GM21390 (cell line): Measurements from ENCODE around the gene DSCAML1.

Source experiments
- ATAC-seq: cut with Tn5 transposase; IDR thresholded peaks from one replicate; pipeline ENCODE4 v1.9.1; 2021; ENCODE audit not compliant: unreplicated experiment

DSCAML1 gene

GRCh38 chr11:117481036-117481435 is 316.0 kb downstream of the DSCAML1 start:
- ATAC-seq, result no peak

GRCh38 chr11:117480221-117480620 is 316.8 kb downstream of the DSCAML1 start:
- ATAC-seq, result no peak

- ATAC-seq, result no peak
Measured at GRCh38 chr11:117479372-117479771, 317.6 kb downstream of the DSCAML1 start.

GRCh38 chr11:117478926-117479325 is 318.1 kb downstream of the DSCAML1 start:
- ATAC-seq, result no peak

DNA sequence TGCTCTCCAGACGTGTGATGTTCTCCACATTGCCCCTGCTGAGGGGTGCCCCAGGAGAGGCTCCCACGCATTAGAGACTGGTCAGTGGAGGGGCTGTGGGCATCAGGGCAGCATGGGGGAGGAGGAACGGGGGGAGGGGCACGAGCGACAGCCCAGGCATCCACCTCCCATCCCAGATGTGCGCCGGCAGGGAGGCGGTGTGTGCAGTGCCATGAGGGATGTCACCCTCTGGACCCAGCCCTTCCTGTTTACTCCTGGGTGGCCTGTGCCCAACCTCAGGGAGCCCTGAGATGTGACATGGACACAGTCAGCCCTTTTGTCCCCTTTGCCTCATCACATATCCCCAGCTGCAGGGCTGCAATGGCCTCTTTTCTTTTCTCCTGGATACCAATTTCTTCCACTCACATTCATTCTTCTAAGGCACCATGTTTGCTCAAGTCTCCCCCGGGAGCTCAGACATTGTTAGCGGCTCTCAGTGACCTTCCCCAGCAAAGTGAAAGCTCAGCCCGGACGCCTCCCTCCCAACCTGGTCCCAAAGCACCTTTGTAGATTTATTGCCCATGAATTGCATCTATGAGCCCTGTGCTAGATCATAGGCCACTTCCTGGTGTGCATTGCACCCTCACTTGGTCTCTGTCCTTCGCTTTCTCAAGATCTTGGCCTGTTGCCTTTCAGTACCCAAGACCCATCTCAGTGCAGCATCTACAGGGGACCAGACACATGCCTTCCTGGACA is 318.7 kb downstream of the DSCAML1 start:
- no peak for ATAC-seq

- no peak for ATAC-seq
Measured at GRCh38 chr11:117477721-117478120, 319.3 kb downstream of the DSCAML1 start.

DNA sequence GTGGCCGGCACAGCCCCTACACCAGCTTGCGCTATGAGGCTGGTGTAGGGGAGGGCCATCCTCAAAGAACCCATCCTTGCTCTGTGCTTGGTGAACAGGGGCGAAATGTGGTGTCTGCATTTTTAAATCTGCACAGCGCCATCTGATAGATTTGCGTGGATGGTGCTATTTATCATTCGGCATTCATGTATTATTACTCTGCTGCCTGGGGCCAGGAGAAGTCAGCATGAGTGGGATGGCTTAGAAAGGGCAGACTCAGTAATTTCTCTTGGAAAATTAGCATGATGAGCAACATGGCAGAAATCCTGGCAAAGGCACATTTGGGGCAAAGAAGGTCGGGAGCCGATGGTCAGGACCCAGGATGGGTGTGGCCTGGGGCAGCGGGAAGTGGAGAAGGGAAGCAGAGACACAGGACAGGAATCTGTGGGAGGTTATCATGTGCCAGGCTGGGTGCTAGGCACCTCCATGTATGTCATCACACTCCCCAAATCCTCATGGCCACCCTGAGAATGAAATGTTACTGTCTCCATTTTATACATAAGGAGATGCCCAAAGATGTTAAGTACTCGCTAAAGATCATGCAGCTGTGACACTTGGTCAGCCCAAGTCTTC is 320.4 kb downstream of the DSCAML1 start:
- no peak for ATAC-seq

DNA sequence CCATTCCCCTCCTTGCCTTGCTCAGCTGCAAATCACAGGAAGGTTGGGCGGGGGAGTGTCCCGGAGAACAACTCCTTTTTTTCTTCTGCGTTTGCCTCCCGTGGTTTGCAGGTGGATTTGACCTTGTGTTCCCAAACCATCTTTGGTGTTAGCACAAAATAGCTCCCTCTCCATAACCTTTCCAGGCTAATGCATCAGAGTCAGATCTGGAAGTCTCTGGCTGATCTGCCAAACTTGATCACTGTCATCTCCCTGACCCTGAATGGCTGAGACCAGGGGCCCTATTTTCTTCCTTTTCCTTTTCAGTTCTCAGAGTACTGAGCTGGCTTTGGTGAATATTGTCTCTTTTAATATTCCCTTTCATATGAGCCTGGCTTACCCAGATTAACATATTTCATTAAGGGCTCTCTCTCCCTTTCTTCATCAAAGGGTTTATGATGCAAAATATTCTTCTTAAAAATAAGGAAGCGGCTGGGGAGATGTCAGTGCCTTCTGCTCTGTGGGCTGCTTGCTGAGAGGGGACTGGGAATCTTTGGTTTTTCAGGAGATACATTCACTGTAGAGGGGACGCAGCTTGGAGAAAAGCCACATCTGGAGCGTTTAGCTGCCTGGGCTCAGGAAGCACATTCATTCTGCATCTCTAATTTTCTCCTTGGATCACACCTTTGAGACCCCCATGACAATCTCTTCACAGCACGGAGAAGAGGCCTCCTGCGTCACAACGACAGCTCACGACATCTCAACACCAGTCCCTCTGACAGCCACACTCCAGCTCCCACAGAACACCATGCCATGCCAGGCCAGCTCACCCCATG is 321.1 kb downstream of the DSCAML1 start:
- ATAC-seq, result no peak

GRCh38 chr11:117473481-117474091 is 323.4 kb downstream of the DSCAML1 start:
- ATAC-seq, result no peak

DNA sequence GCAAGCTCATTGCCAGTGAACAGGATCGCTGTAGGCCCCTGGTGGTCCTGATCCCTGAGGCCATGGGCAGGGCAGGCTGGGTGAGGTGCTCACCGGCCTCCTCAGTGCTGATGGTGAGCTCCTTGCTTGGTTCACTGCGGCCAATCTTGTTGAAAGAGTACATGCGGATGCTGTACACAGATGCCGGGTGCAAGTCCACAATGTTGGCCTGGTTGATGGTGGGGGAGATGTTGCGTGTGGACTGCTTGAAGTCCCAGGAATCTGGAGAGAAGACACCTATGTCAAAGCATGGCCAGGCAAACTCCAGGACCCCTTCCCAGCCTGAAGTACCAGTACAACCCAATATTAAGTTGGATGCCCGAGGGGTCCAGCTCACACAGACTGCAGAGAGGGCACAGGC is 325.2 kb downstream of the DSCAML1 start:
- ATAC-seq, result no peak

DNA sequence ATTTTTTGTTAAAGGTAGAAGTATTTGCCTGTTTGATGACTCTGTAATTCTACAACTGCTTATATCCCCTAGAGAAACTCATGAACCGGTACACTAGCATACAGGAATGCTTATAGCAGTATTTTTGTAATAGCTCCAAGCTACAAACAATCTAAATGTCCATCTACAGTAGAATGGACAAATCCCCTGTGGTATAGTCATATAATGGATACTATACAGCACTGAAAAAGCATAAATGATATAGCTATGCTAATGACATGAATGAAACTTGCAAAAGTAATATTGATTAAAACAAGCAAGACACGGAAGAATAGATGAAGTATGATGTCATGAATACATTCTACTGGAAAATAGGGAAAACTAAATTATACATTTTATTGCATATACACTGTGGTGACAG is 326.4 kb downstream of the DSCAML1 start:
- ATAC-seq, result no peak

GRCh38 chr11:117468888-117469287 is 328.1 kb downstream of the DSCAML1 start:
- ATAC-seq, result no peak

DNA sequence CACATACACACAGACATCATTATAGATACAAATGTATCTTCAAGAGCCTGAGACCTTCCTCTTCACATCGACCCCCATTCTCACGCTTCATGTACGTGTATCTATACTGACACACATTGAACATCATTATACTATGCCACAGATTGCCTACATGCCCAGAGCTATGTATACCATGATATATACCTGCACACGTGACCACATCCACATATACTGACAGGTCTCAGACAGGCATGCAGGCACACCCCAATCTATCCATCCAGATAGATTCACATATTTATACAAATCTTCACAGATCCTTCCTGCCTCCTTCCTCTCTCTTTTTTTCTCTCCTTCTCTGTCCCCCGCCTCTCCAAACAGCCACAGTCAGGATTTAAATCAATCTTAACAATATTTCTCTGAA is 329.2 kb downstream of the DSCAML1 start:
- ATAC-seq, result no peak

GRCh38 chr11:117466966-117467365 is 330.1 kb downstream of the DSCAML1 start:
- no peak for ATAC-seq

GRCh38 chr11:117465236-117465997 is 331.6 kb downstream of the DSCAML1 start:
- no peak for ATAC-seq

- ATAC-seq, result no peak
Measured at GRCh38 chr11:117464778-117465177, 332.2 kb downstream of the DSCAML1 start.

DNA sequence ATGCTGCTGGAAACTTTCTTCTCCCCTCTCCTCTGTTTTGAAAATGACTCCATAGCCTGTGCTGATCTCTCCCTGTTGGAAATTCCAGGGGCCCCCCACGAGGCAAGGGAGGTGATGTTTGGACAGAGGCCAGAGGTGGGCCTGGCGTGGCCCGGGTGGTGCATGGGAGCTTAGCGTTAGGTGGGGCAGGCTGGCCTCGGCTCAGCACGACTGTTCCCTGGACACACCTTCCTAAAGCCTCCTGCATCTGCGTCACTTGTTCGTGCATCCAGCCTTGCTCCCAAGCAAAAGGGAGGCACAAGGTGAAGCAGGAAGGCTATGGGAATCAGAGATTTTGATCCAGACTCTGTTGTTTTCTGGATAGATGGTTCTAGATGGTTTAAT is 334.2 kb downstream of the DSCAML1 start:
- ATAC-seq, result no peak

- ATAC-seq, result no peak
Measured at GRCh38 chr11:117462183-117462863, 334.7 kb downstream of the DSCAML1 start.

DNA sequence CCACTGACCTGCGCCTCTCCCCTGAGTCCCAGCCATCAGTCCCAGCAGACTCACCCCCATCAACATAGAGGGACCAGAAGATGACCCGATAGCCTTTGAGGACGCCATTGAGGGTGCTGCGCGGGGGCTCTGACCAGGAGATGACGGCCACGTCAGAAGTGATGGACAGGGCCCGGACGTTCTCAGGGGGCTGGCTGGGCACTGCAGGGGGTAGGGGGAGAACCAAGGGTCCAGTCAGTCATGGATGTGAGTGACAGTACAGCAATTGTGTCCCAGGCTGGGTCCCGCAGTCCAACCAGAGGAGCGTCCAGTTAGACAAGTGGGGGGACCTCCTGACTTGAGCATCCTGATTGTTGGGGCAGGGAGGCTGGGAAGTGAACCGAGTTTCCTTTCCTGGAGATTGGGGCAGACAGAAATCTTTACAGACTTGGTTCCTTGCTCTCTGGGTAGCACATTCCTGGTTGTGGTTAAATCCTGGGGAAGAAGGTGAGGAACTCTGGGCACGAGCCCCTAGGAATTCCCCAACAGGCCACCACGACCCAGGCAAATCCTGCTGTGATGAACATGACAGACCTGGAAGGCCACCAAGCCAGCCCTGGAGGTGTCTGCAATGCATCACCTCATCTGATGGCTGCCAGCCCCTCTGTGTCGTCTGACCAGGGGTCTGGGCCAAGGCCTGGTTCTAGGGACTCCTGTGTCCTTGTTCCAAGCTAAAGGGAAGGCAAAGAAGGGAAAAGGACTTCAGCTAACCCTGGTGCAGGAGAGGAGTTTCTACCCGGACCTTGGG is 335.4 kb downstream of the DSCAML1 start:
- no peak for ATAC-seq

DNA sequence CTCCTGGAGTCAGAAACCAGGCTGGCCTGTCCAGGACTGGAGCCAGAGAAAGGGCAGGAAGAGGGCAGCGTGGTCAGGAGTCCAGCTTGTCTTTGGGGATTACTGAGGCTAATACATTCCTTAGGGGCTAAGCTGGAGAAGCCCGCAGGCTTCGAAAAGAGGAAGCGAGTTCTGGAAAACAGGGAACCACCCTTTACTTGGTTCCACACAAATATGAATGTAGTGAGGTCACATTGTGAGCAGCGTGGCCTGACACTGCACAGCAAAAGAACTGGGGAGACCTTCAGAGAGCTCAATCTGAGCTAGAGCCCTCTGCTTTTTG is 337.1 kb downstream of the DSCAML1 start:
- no peak for ATAC-seq
